Activated CD4-positive, alpha-beta T cell treated with anti-CD3 and anti-CD28 coated beads, Interleukin-2, amount 50 U/mL, for 16 hours (primary cell): ENCODE data around the gene SFXN1.
"Not testable (repeated sequence)": the region's sequence is repeated elsewhere in the genome, so short reads cannot be mapped to it uniquely, and the experiment has no call there.

ENCODE experiments used
- DNase-seq: peaks from one replicate; pipeline ENCODE4 v3.0.0-alpha.2; 2020

SFXN1 gene

GRCh38 chr5:175501759-175502158 lies 23.4 kb downstream of the SFXN1 start:
- DNase-seq, result no peak

- peak; percentile 61 for DNase-seq
Measured at GRCh38 chr5:175507671-175508070, 29.3 kb downstream of the SFXN1 start.

- no peak for DNase-seq
Measured at GRCh38 chr5:175508896-175509295, 30.5 kb downstream of the SFXN1 start.

- no peak for DNase-seq
Measured at GRCh38 chr5:175513297-175513696, 34.9 kb downstream of the SFXN1 start.

GRCh38 chr5:175513726-175514125 lies 35.4 kb downstream of the SFXN1 start:
- DNase-seq, result no peak

- DNase-seq, result no peak
Measured at GRCh38 chr5:175516933-175517823, 38.8 kb downstream of the SFXN1 start.

GRCh38 chr5:175517824-175518450 lies 39.6 kb downstream of the SFXN1 start:
- DNase-seq, result peak; percentile 88

- DNase-seq, result no peak
Measured at GRCh38 chr5:175519006-175519405, 40.6 kb downstream of the SFXN1 start.

GRCh38 chr5:175520321-175520720 lies 42.0 kb downstream of the SFXN1 start:
- DNase-seq, result peak; percentile 60

- no peak for DNase-seq
Measured at GRCh38 chr5:175520873-175521272, 42.5 kb downstream of the SFXN1 start.

GRCh38 chr5:175521313-175521833 lies 43.0 kb downstream of the SFXN1 start:
- peak; percentile 83 for DNase-seq

- DNase-seq, result no peak
Measured at GRCh38 chr5:175523292-175523691, 44.9 kb downstream of the SFXN1 start.

- DNase-seq, result no peak
Measured at GRCh38 chr5:175524211-175524610, 45.9 kb downstream of the SFXN1 start.

GRCh38 chr5:175526691-175527090 lies 48.3 kb downstream of the SFXN1 start:
- no peak for DNase-seq

- DNase-seq, result no peak
Measured at GRCh38 chr5:175531361-175531760, 53.0 kb downstream of the SFXN1 start.

- DNase-seq, result peak; percentile 88
Measured at GRCh38 chr5:175534070-175534932, 55.9 kb downstream of the SFXN1 start.

GRCh38 chr5:175535331-175535730 lies 57.0 kb downstream of the SFXN1 start:
- not testable (repeated sequence) for DNase-seq

GRCh38 chr5:175535796-175536195 lies 57.4 kb downstream of the SFXN1 start:
- DNase-seq, result no peak

GRCh38 chr5:175538576-175538975 lies 60.2 kb downstream of the SFXN1 start:
- DNase-seq, result no peak

- DNase-seq, result no peak
Measured at GRCh38 chr5:175539936-175540335, 61.6 kb downstream of the SFXN1 start.

- no peak for DNase-seq
Measured at GRCh38 chr5:175541264-175541663, 62.9 kb downstream of the SFXN1 start.

GRCh38 chr5:175542232-175542965 lies 64.0 kb downstream of the SFXN1 start:
- DNase-seq, result peak; percentile 60

GRCh38 chr5:175542966-175543235 lies 64.5 kb downstream of the SFXN1 start:
- no peak for DNase-seq
